K562 (cell line): ENCODE measurements around the gene PHF1.

Experiments
- ATF4 ChIP-seq: fragments of 450-650 bp; formaldehyde crosslinking; IDR thresholded peaks from 2 replicates; pipeline ENCODE4 v1.4.0; 2022; ENCODE audit warnings: mild to moderate bottlenecking, moderate library complexity
- E2F1 ChIP-seq: sonication (generic); formaldehyde crosslinking; IDR thresholded peaks from 2 replicates; pipeline ENCODE4 v1.8.1; 2023; ENCODE audit warnings: mild to moderate bottlenecking, missing genetic modification reagents, moderate library complexity
- POLR2A ChIP-seq: fragments of 450-650 bp; conservative IDR thresholded peaks from 2 replicates; pipeline ENCODE4 v1.6.1; 2016
- SNRNP70 ChIP-seq: fragments of 200-400 bp; formaldehyde crosslinking; optimal IDR thresholded peaks from 2 replicates; pipeline ENCODE3; 2017; ENCODE audit warnings: low read depth, low read length
- TAF1 ChIP-seq: IDR thresholded peaks from 2 replicates; pipeline ENCODE4 v1.6.1; 2011; ENCODE audit warnings: mild to moderate bottlenecking, low read length, moderate library complexity; ENCODE audit not compliant: insufficient read depth, control insufficient read depth, severe bottlenecking; ENCODE audit errors: extremely low read depth
- ZNF384 ChIP-seq: IDR thresholded peaks from 2 replicates; pipeline ENCODE4 v1.6.1; 2012; ENCODE audit warnings: low read depth, low read length, improper control_type of control experiment
- ZNF444 ChIP-seq: fragments of 250-450 bp; sonication (Bioruptor Pico); IDR thresholded peaks from 2 replicates; pipeline ENCODE4 v1.4.0; 2020; ENCODE audit warnings: mild to moderate bottlenecking, moderate library complexity
- ZNF583 ChIP-seq: fragments of 250-450 bp; sonication (Bioruptor Pico); IDR thresholded peaks from 2 replicates; pipeline ENCODE4 v1.4.0; 2020
- TF ChIP-seq, protein P1 (sequence below): sonication (generic); formaldehyde crosslinking; IDR thresholded peaks from 2 replicates; pipeline ENCODE4 v1.8.0; 2022; ENCODE audit warnings: mild to moderate bottlenecking, missing genetic modification reagents

GRCh38 chr6:33390173-33390572 is 20.6 kb upstream of the PHF1 start:
- no peak for TF ChIP-seq POLR2A
- TF ChIP-seq SNRNP70, result no peak
- TF ChIP-seq ZNF583, result no peak
- no peak for TF ChIP-seq ZNF384
- TF ChIP-seq TAF1, result no peak
- no peak for TF ChIP-seq E2F1 (CRISPR knock-in tag)
- TF ChIP-seq ATF4 (CRISPR knock-in tag), result no peak
- no peak for TF ChIP-seq ZNF444 (CRISPR knock-in tag)
- TF ChIP-seq, protein P1, sequence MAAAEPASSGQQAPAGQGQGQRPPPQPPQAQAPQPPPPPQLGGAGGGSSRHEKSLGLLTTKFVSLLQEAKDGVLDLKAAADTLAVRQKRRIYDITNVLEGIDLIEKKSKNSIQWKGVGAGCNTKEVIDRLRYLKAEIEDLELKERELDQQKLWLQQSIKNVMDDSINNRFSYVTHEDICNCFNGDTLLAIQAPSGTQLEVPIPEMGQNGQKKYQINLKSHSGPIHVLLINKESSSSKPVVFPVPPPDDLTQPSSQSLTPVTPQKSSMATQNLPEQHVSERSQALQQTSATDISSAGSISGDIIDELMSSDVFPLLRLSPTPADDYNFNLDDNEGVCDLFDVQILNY (CRISPR knock-in tag), result no peak
